Measurements from ENCODE around the gene ANKHD1.
A peak's percentile ranks its signal among the peaks of the same experiment; 100 is the strongest.

Gene ANKHD1

GRCh38 chr5:140371356-140372151 is 30.1 kb upstream of the ANKHD1 start:
- no peak for FAIRE-seq

GRCh38 chr5:140372971-140373487 is 28.6 kb upstream of the ANKHD1 start:
- FAIRE-seq = no peak

GRCh38 chr5:140381351-140381750 is 20.3 kb upstream of the ANKHD1 start:
- FAIRE-seq = no peak

GRCh38 chr5:140381972-140382371 is 19.7 kb upstream of the ANKHD1 start:
- FAIRE-seq = no peak

- FAIRE-seq = no peak
Measured at GRCh38 chr5:140382866-140383265, 18.8 kb upstream of the ANKHD1 start.

GRCh38 chr5:140383300-140383699 is 18.3 kb upstream of the ANKHD1 start:
- FAIRE-seq = no peak

- FAIRE-seq = no peak
Measured at GRCh38 chr5:140388052-140388451, 13.6 kb upstream of the ANKHD1 start.

GRCh38 chr5:140391312-140391711 is 10.3 kb upstream of the ANKHD1 start:
- no peak for FAIRE-seq

GRCh38 chr5:140391732-140392131 is 9.9 kb upstream of the ANKHD1 start:
- no peak for FAIRE-seq

- FAIRE-seq = no peak
Measured at GRCh38 chr5:140393738-140394137, 7.9 kb upstream of the ANKHD1 start.

GRCh38 chr5:140398379-140398811 is 3.2 kb upstream of the ANKHD1 start:
- no peak for FAIRE-seq

GRCh38 chr5:140399979-140400729 is 1.5 kb upstream of the ANKHD1 start:
- FAIRE-seq = no peak

GRCh38 chr5:140400730-140401361 is 787 bp upstream of the ANKHD1 start:
- FAIRE-seq = no peak

GRCh38 chr5:140402258-140403074 is 833 bp downstream of the ANKHD1 start:
- FAIRE-seq = no peak

- FAIRE-seq = no peak
Measured at GRCh38 chr5:140403613-140404012, 2.0 kb downstream of the ANKHD1 start.

GRCh38 chr5:140408750-140409241 is 7.2 kb downstream of the ANKHD1 start:
- no peak for FAIRE-seq

GRCh38 chr5:140413230-140413629 is 11.6 kb downstream of the ANKHD1 start:
- peak; percentile 30 for FAIRE-seq

GRCh38 chr5:140417235-140417634 is 15.6 kb downstream of the ANKHD1 start:
- peak; percentile 81 for FAIRE-seq

- FAIRE-seq = no peak
Measured at GRCh38 chr5:140418862-140419520, 17.4 kb downstream of the ANKHD1 start.

- no peak for FAIRE-seq
Measured at GRCh38 chr5:140420226-140420570, 18.6 kb downstream of the ANKHD1 start.

- no peak for FAIRE-seq
Measured at GRCh38 chr5:140420665-140421361, 19.2 kb downstream of the ANKHD1 start.
